DND-41 (cell line): Measurements from ENCODE around the gene HECA.

Experiments used
- CTCF ChIP-seq: IDR thresholded peaks from 2 replicates; pipeline ENCODE4 v1.5.1; 2012; ENCODE audit warnings: borderline replicate concordance, low read length, moderate library complexity, mild to moderate bottlenecking; ENCODE audit not compliant: poor library complexity, severe bottlenecking; ENCODE audit errors: extremely low read depth
- EZH2 ChIP-seq: IDR thresholded peaks from 3 replicates; pipeline ENCODE4 v1.6.1; 2012; ENCODE audit warnings: borderline replicate concordance, low read depth, mild to moderate bottlenecking, moderate library complexity, low read length, inconsistent platforms; ENCODE audit not compliant: severe bottlenecking

GRCh38 chr6:139091826-139092225, 43.1 kb upstream of the HECA start:
- TF ChIP-seq CTCF (no peak), EZH2 (no peak)
